Measurements from ENCODE around the gene MVP. TPM values are rescaled to one million over a fixed set of nuclear protein-coding genes. Genes with fewer than 3 reads are reported as not detected.
"Not testable (repeated sequence)": the region's sequence is repeated elsewhere in the genome, so short reads cannot be mapped to it uniquely, and the experiment has no call there.

Gene MVP
- polyA plus RNA-seq (2011; rRNA removed) (251 and 321 TPM in 2 replicates), polyA minus RNA-seq (2011; rRNA and poly(A)+ RNA removed) (629 and 988 TPM in 2 replicates)

GRCh38 chr16:29820271-29820701, at the start of gene MVP:
MVP (plus strand) TSS chr16:29820462; CDS start chr16:29830550, 10,088 bp downstream.
- Histone ChIP-seq H3K27ac (ENCODE audit: low read depth, low read length) (peak within 1 kb of the TSS; percentile 92), H3K4me3 (ENCODE audit: low read depth, low read length) (peak within 1 kb of the TSS; percentile 93), H3K9me3 (ENCODE audit: control insufficient read depth, insufficient read depth, low read length) (no peaks in the 10 kb centered on the region; the same call in 1 of the 2 replicates), H3K27me3 (ENCODE audit: control insufficient read depth, insufficient read depth, low read length) (no peaks in the 10 kb centered on the region)
- DNase-seq (ENCODE audit: low read depth, low spot score), result no peak
- POLR2A ChIA-PET, result interaction anchor here (0.8 to 1.1 kb wide), 5 partner anchors 8 to 80 kb away, joined by 3 to 5 read pairs (median 4); partner anchors contain the start of genes ASPHD1, PRRT2 and SEZ6L2
- no peak for TF ChIP-seq CTCF (IDR thresholded peaks at IDR 0.05; ENCODE audit: low read depth, low read length)
- CTCF ChIA-PET, result interaction anchor here (1.2 to 5.6 kb wide), 2 partner anchors 12 to 28 kb away, joined by 3 to 41 read pairs; no protein-coding TSS in a partner anchor

- DNase-seq (ENCODE audit: low read depth, low spot score); POLR2A ChIA-PET; H3K9me3 ChIP-seq (ENCODE audit: control insufficient read depth, insufficient read depth, low read length); H3K27me3 ChIP-seq (ENCODE audit: control insufficient read depth, insufficient read depth, low read length); H3K4me3 ChIP-seq (ENCODE audit: low read depth, low read length); H3K27ac ChIP-seq (ENCODE audit: low read depth, low read length); CTCF ChIA-PET: not testable (repeated sequence)
Observed at GRCh38 chr16:29772330-29772729, 47.9 kb upstream of the MVP start.

- CTCF ChIA-PET, result interaction anchor here (0.6 kb wide), 1 partner anchor 17 kb away, joined by 3 read pairs; no protein-coding TSS in a partner anchor
- Histone ChIP-seq H3K9me3 (ENCODE audit: control insufficient read depth, insufficient read depth, low read length) (no peaks in the 10 kb centered on the region), H3K27me3 (ENCODE audit: control insufficient read depth, insufficient read depth, low read length) (peaks cover 14% of the 10 kb centered on the region), H3K27ac (ENCODE audit: low read depth, low read length) (no peak overlapping the region), H3K4me3 (ENCODE audit: low read depth, low read length) (no peak overlapping the region)
- TF ChIP-seq CTCF (IDR thresholded peaks at IDR 0.05; ENCODE audit: low read depth, low read length), result no peak
- DNase-seq (ENCODE audit: low read depth, low spot score), result no peak
- POLR2A ChIA-PET, result no interaction called here
Observed at GRCh38 chr16:29774730-29775129, 45.5 kb upstream of the MVP start.

GRCh38 chr16:29775742-29776408, 44.4 kb upstream of the MVP start:
- CTCF ChIA-PET, result no interaction called here
- H3K4me3 ChIP-seq (ENCODE audit: low read depth, low read length), result no peak overlapping the region
- peaks cover 15% of the 10 kb centered on the region for H3K27me3 ChIP-seq (ENCODE audit: control insufficient read depth, insufficient read depth, low read length)
- H3K9me3 ChIP-seq (ENCODE audit: control insufficient read depth, insufficient read depth, low read length), result no peaks in the 10 kb centered on the region
- H3K27ac ChIP-seq (ENCODE audit: low read depth, low read length), result no peak overlapping the region
- no peak for TF ChIP-seq CTCF (IDR thresholded peaks at IDR 0.05; ENCODE audit: low read depth, low read length)
- no peak for DNase-seq (ENCODE audit: low read depth, low spot score)
- POLR2A ChIA-PET, result no interaction called here

- POLR2A ChIA-PET, result interaction anchor here (0.7 kb wide), 1 partner anchor 854 kb away, joined by 15 read pairs; no protein-coding TSS in a partner anchor
- no peak for TF ChIP-seq CTCF (IDR thresholded peaks at IDR 0.05; ENCODE audit: low read depth, low read length)
- CTCF ChIA-PET, result interaction anchor here (0.6 to 1.0 kb wide), 2 partner anchors 13 to 70 kb away, joined by 3 read pairs; partner anchors contain the start of gene KIF22
- Histone ChIP-seq H3K27ac (ENCODE audit: low read depth, low read length) (no peak within 1 kb of the TSS), H3K9me3 (ENCODE audit: control insufficient read depth, insufficient read depth, low read length) (no peaks in the 10 kb centered on the region), H3K4me3 (ENCODE audit: low read depth, low read length) (no peak within 1 kb of the TSS), H3K27me3 (ENCODE audit: control insufficient read depth, insufficient read depth, low read length) (peaks cover 26% of the 10 kb centered on the region)
- DNase-seq (ENCODE audit: low read depth, low spot score), result no peak
Observed at GRCh38 chr16:29777576-29778350, 42.5 kb upstream of the MVP start, which contains the start of gene ZG16. ZG16 (plus strand) TSS chr16:29778256; CDS start chr16:29779267, 1,011 bp downstream.
